ENCODE data around the gene AK5.

The AK5 gene

DNA sequence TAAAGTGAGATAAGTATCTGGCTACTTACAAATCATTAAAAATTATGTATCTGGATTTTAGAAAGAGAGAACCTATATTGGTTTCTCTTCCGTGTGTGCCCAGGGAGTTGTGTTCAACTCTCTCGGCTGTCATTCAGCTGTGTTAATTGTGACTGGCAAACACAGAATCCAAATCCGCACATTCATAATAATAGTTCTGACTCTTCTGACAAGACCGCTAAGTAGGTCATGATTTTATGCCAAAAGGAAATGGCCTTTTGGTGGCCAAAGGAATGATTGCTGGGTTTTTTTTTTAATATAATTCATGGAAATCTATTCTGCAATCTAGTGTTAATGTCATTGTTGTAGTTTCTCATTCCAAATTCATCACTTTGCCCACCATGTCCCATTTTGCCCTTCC lies 110.7 kb downstream of the AK5 start:
- no peaks in the 10 kb centered on the region for H3K4me1 ChIP-seq
- no peak overlapping the region for H3K27ac ChIP-seq
- H3K9me3 ChIP-seq (ENCODE audit: control insufficient read depth, low read length): no peaks in the 10 kb centered on the region
- no peak overlapping the region for H3K4me3 ChIP-seq (ENCODE audit: low read depth, low read length)
- TF ChIP-seq, protein P1, sequence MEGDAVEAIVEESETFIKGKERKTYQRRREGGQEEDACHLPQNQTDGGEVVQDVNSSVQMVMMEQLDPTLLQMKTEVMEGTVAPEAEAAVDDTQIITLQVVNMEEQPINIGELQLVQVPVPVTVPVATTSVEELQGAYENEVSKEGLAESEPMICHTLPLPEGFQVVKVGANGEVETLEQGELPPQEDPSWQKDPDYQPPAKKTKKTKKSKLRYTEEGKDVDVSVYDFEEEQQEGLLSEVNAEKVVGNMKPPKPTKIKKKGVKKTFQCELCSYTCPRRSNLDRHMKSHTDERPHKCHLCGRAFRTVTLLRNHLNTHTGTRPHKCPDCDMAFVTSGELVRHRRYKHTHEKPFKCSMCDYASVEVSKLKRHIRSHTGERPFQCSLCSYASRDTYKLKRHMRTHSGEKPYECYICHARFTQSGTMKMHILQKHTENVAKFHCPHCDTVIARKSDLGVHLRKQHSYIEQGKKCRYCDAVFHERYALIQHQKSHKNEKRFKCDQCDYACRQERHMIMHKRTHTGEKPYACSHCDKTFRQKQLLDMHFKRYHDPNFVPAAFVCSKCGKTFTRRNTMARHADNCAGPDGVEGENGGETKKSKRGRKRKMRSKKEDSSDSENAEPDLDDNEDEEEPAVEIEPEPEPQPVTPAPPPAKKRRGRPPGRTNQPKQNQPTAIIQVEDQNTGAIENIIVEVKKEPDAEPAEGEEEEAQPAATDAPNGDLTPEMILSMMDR (IDR thresholded peaks at IDR 0.05): no peak
- H3K36me3 ChIP-seq (ENCODE audit: control insufficient read depth, insufficient read depth, low read length): no peaks in the 10 kb centered on the region
- H3K27me3 ChIP-seq (ENCODE audit: control insufficient read depth, insufficient read depth, low read length): no peaks in the 10 kb centered on the region
- H3K4me2 ChIP-seq (ENCODE audit: low read length): no peak overlapping the region
- no peak overlapping the region for H2AFZ ChIP-seq
- H3K79me2 ChIP-seq: no peaks in the 10 kb centered on the region
- H3K9ac ChIP-seq: no peak overlapping the region

DNA sequence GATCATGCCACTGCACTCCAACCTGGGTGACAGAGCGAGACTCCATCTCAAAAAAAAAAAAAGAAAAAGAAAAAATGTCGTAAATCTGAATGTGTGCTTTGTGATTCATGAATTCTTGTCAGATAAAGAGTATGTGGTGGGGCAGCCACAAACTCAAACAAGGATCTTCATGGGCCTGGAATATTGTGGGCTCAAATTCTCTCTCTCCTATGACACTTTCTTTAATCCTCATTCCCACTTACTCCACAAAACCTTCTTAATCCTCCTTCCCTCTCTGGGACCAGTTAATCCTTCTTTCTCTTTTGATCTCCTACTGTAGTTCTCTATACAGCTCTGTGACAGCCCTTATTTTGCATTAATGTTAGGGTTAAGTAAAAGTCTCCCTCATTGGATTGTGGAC lies 112.3 kb downstream of the AK5 start:
- no peaks in the 10 kb centered on the region for H3K36me3 ChIP-seq (ENCODE audit: control insufficient read depth, insufficient read depth, low read length)

DNA sequence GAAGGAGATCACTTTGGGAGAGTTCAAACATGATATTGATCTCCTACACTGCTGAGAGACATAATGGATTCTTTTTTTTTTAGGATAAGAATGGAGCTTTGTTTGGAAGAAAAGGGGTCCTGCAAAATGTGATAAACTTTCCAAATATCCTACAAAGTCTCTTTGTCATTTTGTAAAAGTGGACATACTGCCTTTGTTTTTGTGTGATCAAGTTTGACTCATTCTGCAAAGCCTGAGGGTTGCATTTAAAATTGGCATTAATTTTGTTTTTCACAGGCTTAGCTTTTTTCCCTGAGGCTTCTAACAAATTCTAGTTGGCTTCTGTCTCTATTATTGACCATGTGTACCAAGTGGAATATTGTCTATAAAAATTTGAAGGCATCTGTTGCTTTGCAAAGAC lies 113.2 kb downstream of the AK5 start:
- Histone ChIP-seq H3K27me3 (ENCODE audit: control insufficient read depth, insufficient read depth, low read length) (no peaks in the 10 kb centered on the region), H3K4me3 (ENCODE audit: low read depth, low read length) (no peak overlapping the region), H3K9me3 (ENCODE audit: control insufficient read depth, low read length) (no peaks in the 10 kb centered on the region), H3K27ac (no peak overlapping the region), H3K79me2 (no peaks in the 10 kb centered on the region), H3K9ac (no peak overlapping the region), H3K36me3 (ENCODE audit: control insufficient read depth, insufficient read depth, low read length) (no peaks in the 10 kb centered on the region), H3K4me2 (ENCODE audit: low read length) (no peak overlapping the region), H2AFZ (no peak overlapping the region), H3K4me1 (no peaks in the 10 kb centered on the region)
- TF ChIP-seq, protein P1 (IDR thresholded peaks at IDR 0.05): no peak

More for the DNA sequence above, 112.3 kb downstream of the AK5 start:
- H3K9ac ChIP-seq: no peak overlapping the region
- no peaks in the 10 kb centered on the region for H3K27me3 ChIP-seq (ENCODE audit: control insufficient read depth, insufficient read depth, low read length)
- no peaks in the 10 kb centered on the region for H3K4me1 ChIP-seq
- no peaks in the 10 kb centered on the region for H3K79me2 ChIP-seq
- TF ChIP-seq, protein P1 (IDR thresholded peaks at IDR 0.05): no peak
- H2AFZ ChIP-seq: no peak overlapping the region
- no peaks in the 10 kb centered on the region for H3K9me3 ChIP-seq (ENCODE audit: control insufficient read depth, low read length)
- no peak overlapping the region for H3K27ac ChIP-seq
- no peak overlapping the region for H3K4me3 ChIP-seq (ENCODE audit: low read depth, low read length)
- H3K4me2 ChIP-seq (ENCODE audit: low read length): no peak overlapping the region

DNA sequence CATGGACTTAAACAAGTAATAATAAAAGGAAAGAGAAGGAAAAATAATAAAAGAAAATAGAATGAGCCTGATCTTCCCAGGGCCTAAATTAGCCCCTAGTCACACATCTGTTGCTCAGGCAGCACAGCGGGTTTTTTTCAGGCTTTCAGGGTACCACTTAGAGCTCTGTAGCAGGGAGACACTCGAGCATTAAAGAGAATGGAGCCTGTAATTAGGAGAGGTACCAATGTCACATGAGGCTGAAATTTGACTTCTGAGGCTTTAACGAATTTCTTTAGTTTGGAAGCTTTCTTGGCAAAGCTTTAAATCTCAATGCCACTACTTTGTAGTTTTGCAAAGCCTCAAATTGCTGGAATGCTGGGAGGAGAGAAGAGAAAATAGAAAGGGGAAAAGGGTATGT lies 116.3 kb downstream of the AK5 start:
- H3K79me2 ChIP-seq: no peaks in the 10 kb centered on the region
- no peak overlapping the region for H3K4me3 ChIP-seq (ENCODE audit: low read depth, low read length)
- H3K27ac ChIP-seq: no peak overlapping the region
- no peaks in the 10 kb centered on the region for H3K9me3 ChIP-seq (ENCODE audit: control insufficient read depth, low read length)
- no peaks in the 10 kb centered on the region for H3K36me3 ChIP-seq (ENCODE audit: control insufficient read depth, insufficient read depth, low read length)
- H3K4me2 ChIP-seq (ENCODE audit: low read length): no peak overlapping the region
- TF ChIP-seq, protein P1 (IDR thresholded peaks at IDR 0.05): no peak
- H3K9ac ChIP-seq: no peak overlapping the region
- H3K4me1 ChIP-seq: no peaks in the 10 kb centered on the region
- no peaks in the 10 kb centered on the region for H3K27me3 ChIP-seq (ENCODE audit: control insufficient read depth, insufficient read depth, low read length)
- no peak overlapping the region for H2AFZ ChIP-seq

DNA sequence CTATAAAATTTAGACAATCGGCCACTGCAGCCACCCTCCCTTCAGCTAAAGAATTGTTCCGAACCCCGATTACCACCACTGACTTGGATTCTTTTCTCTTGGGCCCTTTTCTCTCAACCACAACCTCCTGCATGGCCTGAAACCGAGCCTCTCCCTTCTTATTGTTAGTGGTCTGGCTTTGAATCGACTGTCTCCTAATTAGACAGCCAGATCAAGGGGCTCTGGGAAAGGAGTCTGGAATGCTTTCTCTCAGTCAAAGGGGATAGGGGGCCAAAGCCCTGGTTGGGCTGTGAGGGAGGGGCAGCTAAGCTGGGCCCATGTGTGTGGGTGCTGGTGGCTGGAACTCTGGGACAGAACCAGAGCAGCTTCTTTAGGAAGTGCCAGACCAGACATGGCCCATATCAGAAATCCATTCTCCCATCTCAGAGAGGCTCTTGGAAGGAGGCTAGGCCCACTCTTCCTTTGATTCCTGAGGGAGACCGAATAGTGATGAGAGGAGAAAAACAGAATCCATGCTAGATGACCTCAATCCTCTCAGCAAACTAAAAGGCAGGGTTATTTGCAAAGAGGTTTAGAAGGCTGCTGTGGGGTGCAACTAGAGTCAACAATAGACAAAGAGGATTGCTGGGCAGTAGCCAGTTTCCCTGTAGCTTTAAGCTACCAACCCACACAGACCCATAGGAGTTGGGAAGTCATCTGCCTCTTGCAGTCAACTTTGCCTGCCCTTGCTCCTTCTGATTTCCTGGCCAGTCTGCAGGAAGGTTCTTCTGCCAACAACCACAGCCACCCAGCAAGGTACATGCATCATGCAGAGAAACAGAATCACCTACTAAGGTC lies 117.6 kb downstream of the AK5 start:
- no peak overlapping the region for H3K27ac ChIP-seq
- H3K79me2 ChIP-seq: no peaks in the 10 kb centered on the region
- H3K36me3 ChIP-seq (ENCODE audit: control insufficient read depth, insufficient read depth, low read length): no peaks in the 10 kb centered on the region
- TF ChIP-seq, protein P1 (IDR thresholded peaks at IDR 0.05): no peak
- no peak overlapping the region for H3K9ac ChIP-seq
- H3K4me3 ChIP-seq (ENCODE audit: low read depth, low read length): no peak overlapping the region
- no peaks in the 10 kb centered on the region for H3K9me3 ChIP-seq (ENCODE audit: control insufficient read depth, low read length)
- no peak overlapping the region for H3K4me2 ChIP-seq (ENCODE audit: low read length)
- no peak overlapping the region for H2AFZ ChIP-seq
- H3K27me3 ChIP-seq (ENCODE audit: control insufficient read depth, insufficient read depth, low read length): no peaks in the 10 kb centered on the region
- H3K4me1 ChIP-seq: no peaks in the 10 kb centered on the region
